ENCODE data around the gene DOCK2.

Gene DOCK2

DNA sequence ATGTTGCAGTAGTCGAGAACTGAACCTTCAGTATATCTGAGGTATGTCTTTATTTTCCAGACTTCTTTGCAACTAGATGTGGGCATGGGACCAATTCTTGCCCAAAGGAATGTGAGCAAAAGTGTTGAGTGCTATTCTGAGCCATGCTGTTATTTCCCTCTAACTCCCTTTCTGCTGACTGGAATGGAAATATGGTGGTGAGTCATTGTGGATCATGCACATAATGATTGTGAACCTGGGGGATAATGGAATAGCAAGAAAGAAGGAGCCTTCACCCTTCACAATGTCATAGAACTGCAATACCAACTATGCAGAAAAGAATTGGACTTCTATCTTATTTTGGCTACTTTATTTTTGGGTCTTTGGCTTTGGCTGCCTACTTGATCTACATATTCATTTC is 10.3 kb upstream of the DOCK2 start:
- no peak overlapping the region for H3K27ac ChIP-seq (ENCODE audit: low read depth, low read length)
- no peak overlapping the region for H3K4me3 ChIP-seq (ENCODE audit: low read length)
- H3K4me1 ChIP-seq (ENCODE audit: control insufficient read depth, insufficient read depth, low read length) = no peaks in the 10 kb centered on the region
- H3K9ac ChIP-seq (ENCODE audit: low read length) = no peak overlapping the region
- H3K36me3 ChIP-seq (ENCODE audit: control insufficient read depth, insufficient read depth, low read length) = no peaks in the 10 kb centered on the region
- no peaks in the 10 kb centered on the region for H3K27me3 ChIP-seq (ENCODE audit: control insufficient read depth, insufficient read depth, low read length)

- Histone ChIP-seq H3K4me1 (ENCODE audit: control insufficient read depth, insufficient read depth, low read length) (no peaks in the 10 kb centered on the region), H3K9ac (ENCODE audit: low read length) (no peak overlapping the region), H3K27me3 (ENCODE audit: control insufficient read depth, insufficient read depth, low read length) (no peaks in the 10 kb centered on the region), H3K4me3 (ENCODE audit: low read length) (no peak overlapping the region), H3K27ac (ENCODE audit: low read depth, low read length) (no peak overlapping the region), H3K36me3 (ENCODE audit: control insufficient read depth, insufficient read depth, low read length) (no peaks in the 10 kb centered on the region)
These were observed 9.5 kb upstream of the DOCK2 start for GRCh38 chr5:169627551-169627950.

DNA sequence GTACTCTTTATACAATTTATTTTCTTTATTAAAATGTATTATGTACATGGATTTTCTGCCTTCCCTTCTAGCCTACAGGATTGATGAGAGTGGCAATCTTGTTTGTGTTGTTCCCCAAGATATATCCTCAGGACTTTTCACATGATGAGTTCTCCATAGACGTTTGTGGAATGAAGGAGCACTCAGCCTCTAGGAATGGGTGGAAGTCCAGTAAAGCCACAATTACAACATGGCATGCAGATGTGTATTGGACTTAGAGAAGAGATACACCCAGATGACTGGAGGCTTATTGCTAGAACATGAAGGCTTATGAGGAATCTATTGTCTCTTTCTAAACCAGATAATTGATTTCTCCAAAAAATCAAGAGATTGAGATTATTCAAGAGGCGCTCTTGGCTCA is 8.2 kb upstream of the DOCK2 start:
- Histone ChIP-seq H3K27ac (ENCODE audit: low read depth, low read length) (no peak overlapping the region), H3K27me3 (ENCODE audit: control insufficient read depth, insufficient read depth, low read length) (no peaks in the 10 kb centered on the region), H3K4me3 (ENCODE audit: low read length) (no peak overlapping the region), H3K36me3 (ENCODE audit: control insufficient read depth, insufficient read depth, low read length) (no peaks in the 10 kb centered on the region), H3K9ac (ENCODE audit: low read length) (no peak overlapping the region), H3K4me1 (ENCODE audit: control insufficient read depth, insufficient read depth, low read length) (no peaks in the 10 kb centered on the region)

GRCh38 chr5:169629847-169630548 is 7.1 kb upstream of the DOCK2 start:
- no peaks in the 10 kb centered on the region for H3K4me1 ChIP-seq (ENCODE audit: control insufficient read depth, insufficient read depth, low read length)
- H3K4me3 ChIP-seq (ENCODE audit: low read length) = no peak overlapping the region
- no peaks in the 10 kb centered on the region for H3K36me3 ChIP-seq (ENCODE audit: control insufficient read depth, insufficient read depth, low read length)
- no peak overlapping the region for H3K27ac ChIP-seq (ENCODE audit: low read depth, low read length)
- H3K9ac ChIP-seq (ENCODE audit: low read length) = no peak overlapping the region
- H3K27me3 ChIP-seq (ENCODE audit: control insufficient read depth, insufficient read depth, low read length) = no peaks in the 10 kb centered on the region

DNA sequence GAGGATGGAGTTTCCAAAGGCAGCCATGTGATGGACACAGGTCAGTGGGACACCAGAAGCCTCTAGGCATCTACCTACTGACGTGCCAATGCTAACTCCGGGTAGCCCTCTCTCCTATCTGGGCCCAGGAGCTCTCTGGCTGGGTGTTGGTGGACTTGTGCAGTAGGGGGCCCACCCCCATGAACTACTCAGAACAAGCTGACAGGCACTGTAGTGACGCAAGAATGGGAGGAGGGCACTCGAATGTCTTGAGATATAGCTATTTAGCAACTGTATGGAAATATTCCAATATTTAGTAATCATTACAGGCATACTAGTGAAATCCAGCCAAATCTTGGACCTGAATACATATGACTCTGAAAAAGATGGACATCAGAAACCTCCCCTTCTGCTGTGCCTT is 5.7 kb upstream of the DOCK2 start:
- Histone ChIP-seq H3K27ac (ENCODE audit: low read depth, low read length) (no peak overlapping the region), H3K27me3 (ENCODE audit: control insufficient read depth, insufficient read depth, low read length) (no peaks in the 10 kb centered on the region), H3K4me3 (ENCODE audit: low read length) (no peak overlapping the region), H3K36me3 (ENCODE audit: control insufficient read depth, insufficient read depth, low read length) (no peaks in the 10 kb centered on the region), H3K4me1 (ENCODE audit: control insufficient read depth, insufficient read depth, low read length) (no peaks in the 10 kb centered on the region), H3K9ac (ENCODE audit: low read length) (no peak overlapping the region)

GRCh38 chr5:169632946-169633345 is 4.1 kb upstream of the DOCK2 start:
- H3K36me3 ChIP-seq (ENCODE audit: control insufficient read depth, insufficient read depth, low read length) = no peaks in the 10 kb centered on the region
- H3K4me3 ChIP-seq (ENCODE audit: low read length) = no peak overlapping the region
- H3K4me1 ChIP-seq (ENCODE audit: control insufficient read depth, insufficient read depth, low read length) = no peaks in the 10 kb centered on the region
- no peak overlapping the region for H3K9ac ChIP-seq (ENCODE audit: low read length)
- no peak overlapping the region for H3K27ac ChIP-seq (ENCODE audit: low read depth, low read length)
- peaks cover 3% of the 10 kb centered on the region for H3K27me3 ChIP-seq (ENCODE audit: control insufficient read depth, insufficient read depth, low read length)

DNA sequence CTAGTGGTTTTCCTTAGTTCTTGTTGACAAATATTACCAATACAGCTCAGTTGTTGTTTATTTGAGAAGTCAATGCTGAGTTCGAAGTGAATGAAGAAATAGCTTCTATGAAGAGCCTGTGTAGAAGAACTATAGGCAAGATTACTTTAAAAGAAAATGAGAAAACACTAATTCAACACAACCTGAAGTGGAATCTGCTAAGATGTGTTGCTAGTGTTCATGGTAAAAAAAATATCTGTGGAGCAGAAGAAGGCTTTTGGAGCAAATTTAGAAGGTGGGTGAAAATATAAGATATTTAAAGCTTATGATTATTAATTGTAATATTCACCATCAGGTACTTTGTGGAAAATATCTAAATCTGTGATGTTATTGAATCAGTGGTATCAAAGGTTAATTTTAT is 2.5 kb upstream of the DOCK2 start:
- Histone ChIP-seq H3K36me3 (ENCODE audit: control insufficient read depth, insufficient read depth, low read length) (no peaks in the 10 kb centered on the region), H3K4me1 (ENCODE audit: control insufficient read depth, insufficient read depth, low read length) (no peaks in the 10 kb centered on the region), H3K9ac (ENCODE audit: low read length) (no peak overlapping the region), H3K27ac (ENCODE audit: low read depth, low read length) (no peak overlapping the region), H3K4me3 (ENCODE audit: low read length) (no peak overlapping the region), H3K27me3 (ENCODE audit: control insufficient read depth, insufficient read depth, low read length) (peaks cover 3% of the 10 kb centered on the region)

- Histone ChIP-seq H3K36me3 (ENCODE audit: control insufficient read depth, insufficient read depth, low read length) (no peaks in the 10 kb centered on the region), H3K9ac (ENCODE audit: low read length) (no peak overlapping the region), H3K4me3 (ENCODE audit: low read length) (no peak overlapping the region), H3K27me3 (ENCODE audit: control insufficient read depth, insufficient read depth, low read length) (peaks cover 3% of the 10 kb centered on the region), H3K27ac (ENCODE audit: low read depth, low read length) (no peak overlapping the region), H3K4me1 (ENCODE audit: control insufficient read depth, insufficient read depth, low read length) (no peaks in the 10 kb centered on the region)
These were observed 1.1 kb upstream of the DOCK2 start for GRCh38 chr5:169635936-169636335.

GRCh38 chr5:169636477-169637084 is 494 bp upstream of the DOCK2 start:
- no peak overlapping the region for H3K27ac ChIP-seq (ENCODE audit: low read depth, low read length)
- H3K4me3 ChIP-seq (ENCODE audit: low read length) = peak overlapping the region; percentile 66
- no peaks in the 10 kb centered on the region for H3K36me3 ChIP-seq (ENCODE audit: control insufficient read depth, insufficient read depth, low read length)
- H3K27me3 ChIP-seq (ENCODE audit: control insufficient read depth, insufficient read depth, low read length) = peaks cover 3% of the 10 kb centered on the region
- no peaks in the 10 kb centered on the region for H3K4me1 ChIP-seq (ENCODE audit: control insufficient read depth, insufficient read depth, low read length)
- no peak overlapping the region for H3K9ac ChIP-seq (ENCODE audit: low read length)

DNA sequence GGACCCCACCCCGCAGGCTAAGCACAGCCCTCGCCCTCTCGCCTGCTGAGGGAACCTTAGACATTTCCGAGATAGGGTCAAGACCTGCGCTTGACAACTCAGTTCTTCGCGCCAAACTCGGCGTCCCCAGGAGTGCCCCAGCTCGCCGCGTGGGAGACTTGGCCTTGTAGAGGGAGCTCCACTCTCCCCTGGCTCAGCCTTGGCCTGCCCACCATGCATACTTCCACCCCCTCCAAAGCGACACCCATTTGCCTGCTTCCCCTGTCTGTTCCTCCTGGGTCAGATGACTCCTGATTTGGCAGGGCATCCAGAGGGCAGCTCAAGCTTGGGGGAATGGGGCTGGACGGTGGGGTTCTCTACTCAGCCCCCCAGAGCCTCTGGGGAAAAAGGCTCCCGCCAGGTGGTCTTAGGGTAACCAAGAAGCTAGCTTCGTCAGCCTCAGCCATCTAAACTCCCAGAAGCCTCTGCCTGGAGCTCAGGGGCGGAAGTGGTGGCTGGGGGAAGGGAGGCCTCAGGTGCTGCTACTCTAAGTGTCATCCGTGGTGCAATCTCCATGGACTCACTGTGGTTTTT is 560 bp downstream of the DOCK2 start:
- Histone ChIP-seq H3K4me3 (ENCODE audit: low read length) (peak overlapping the region; percentile 66), H3K27ac (ENCODE audit: low read depth, low read length) (no peak overlapping the region), H3K27me3 (ENCODE audit: control insufficient read depth, insufficient read depth, low read length) (peaks cover 3% of the 10 kb centered on the region), H3K9ac (ENCODE audit: low read length) (no peak overlapping the region), H3K4me1 (ENCODE audit: control insufficient read depth, insufficient read depth, low read length) (no peaks in the 10 kb centered on the region), H3K36me3 (ENCODE audit: control insufficient read depth, insufficient read depth, low read length) (no peaks in the 10 kb centered on the region)

DNA sequence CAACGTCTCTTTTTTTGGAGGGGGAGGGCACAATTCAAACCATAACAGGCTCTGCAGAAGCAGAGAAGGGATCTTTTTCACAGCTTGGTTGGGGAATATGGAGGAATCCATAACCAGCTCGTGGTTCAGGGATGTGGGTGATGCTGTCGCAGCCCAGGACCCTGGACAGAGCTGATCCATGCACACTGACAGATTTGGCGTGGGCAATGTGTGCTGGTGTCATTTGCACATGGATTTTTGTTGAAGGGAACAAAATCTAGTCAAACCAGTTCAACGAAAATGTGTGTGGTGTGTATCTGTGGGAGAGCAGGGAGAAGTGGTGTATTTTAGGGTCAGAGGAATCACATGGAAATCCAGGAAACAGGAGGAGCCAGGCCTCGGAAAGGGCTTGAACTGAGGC is 4.2 kb downstream of the DOCK2 start:
- peaks cover 3% of the 10 kb centered on the region for H3K27me3 ChIP-seq (ENCODE audit: control insufficient read depth, insufficient read depth, low read length)
- no peak overlapping the region for H3K4me3 ChIP-seq (ENCODE audit: low read length)
- no peak overlapping the region for H3K27ac ChIP-seq (ENCODE audit: low read depth, low read length)

DNA sequence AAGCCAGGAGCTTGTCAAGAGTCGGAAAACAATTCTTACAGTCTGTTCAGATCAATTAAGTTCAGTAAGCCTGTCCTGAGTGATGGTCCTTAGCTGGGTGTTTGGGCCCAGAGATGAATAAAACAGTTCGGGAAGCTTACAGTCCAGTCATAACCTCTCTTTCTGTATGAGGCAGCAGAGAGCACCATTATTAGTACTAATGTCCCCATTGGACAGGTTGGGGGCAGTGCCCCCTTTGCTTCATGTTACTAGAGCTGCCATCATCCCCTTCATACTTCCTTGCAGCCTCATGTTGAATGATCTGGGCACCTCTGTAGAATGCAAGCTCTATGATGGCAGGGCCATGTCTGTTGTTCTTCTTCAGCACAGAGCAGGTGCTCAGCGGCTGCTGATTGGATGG is 9.8 kb downstream of the DOCK2 start:
- Histone ChIP-seq H3K4me1 (ENCODE audit: control insufficient read depth, insufficient read depth, low read length) (no peaks in the 10 kb centered on the region), H3K27me3 (ENCODE audit: control insufficient read depth, insufficient read depth, low read length) (no peaks in the 10 kb centered on the region), H3K9ac (ENCODE audit: low read length) (no peak overlapping the region), H3K4me3 (ENCODE audit: low read length) (no peak overlapping the region), H3K36me3 (ENCODE audit: control insufficient read depth, insufficient read depth, low read length) (no peaks in the 10 kb centered on the region), H3K27ac (ENCODE audit: low read depth, low read length) (no peak overlapping the region)

More for the DNA sequence above, 4.2 kb downstream of the DOCK2 start:
- H3K9ac ChIP-seq (ENCODE audit: low read length) = no peak overlapping the region
- no peaks in the 10 kb centered on the region for H3K36me3 ChIP-seq (ENCODE audit: control insufficient read depth, insufficient read depth, low read length)
- no peaks in the 10 kb centered on the region for H3K4me1 ChIP-seq (ENCODE audit: control insufficient read depth, insufficient read depth, low read length)

GRCh38 chr5:169647566-169647965 is 10.5 kb downstream of the DOCK2 start:
- H3K4me3 ChIP-seq (ENCODE audit: low read length) = no peak overlapping the region
- no peaks in the 10 kb centered on the region for H3K4me1 ChIP-seq (ENCODE audit: control insufficient read depth, insufficient read depth, low read length)
- H3K27ac ChIP-seq (ENCODE audit: low read depth, low read length) = no peak overlapping the region
- H3K9ac ChIP-seq (ENCODE audit: low read length) = no peak overlapping the region
- no peaks in the 10 kb centered on the region for H3K27me3 ChIP-seq (ENCODE audit: control insufficient read depth, insufficient read depth, low read length)
- H3K36me3 ChIP-seq (ENCODE audit: control insufficient read depth, insufficient read depth, low read length) = no peaks in the 10 kb centered on the region

Data from rectal smooth muscle tissue (tissue), 1 donor.